Measurements from ENCODE around the gene CEP83. TPM values are rescaled to one million over a fixed set of nuclear protein-coding genes. Genes with fewer than 3 reads are reported as not detected.

CEP83 gene
- total RNA-seq (16.6 TPM), polyA plus RNA-seq (ENCODE audit: insufficient read depth in 1 of 8, insufficient read length in 8 of 8, low replicate concordance in 1 of 8) (10 to 100 TPM; 12.9 to 20.6 (median 13.8) TPM)
- long read RNA-seq, donor 1, partial matches to known transcripts = 0 of 1 reads
- long read RNA-seq, donor 1, other reads (novel, unspliced or antisense) = 0 of 1 reads
- long read RNA-seq, donor 2 = 0 reads
- long read RNA-seq, donor 3, partial matches to known transcripts = 0 of 2 reads
- long read RNA-seq, donor 3, other reads (novel, unspliced or antisense) = 0 of 2 reads
- long read RNA-seq, donor 4 = 0 reads
- long read RNA-seq, donor 5, partial matches to known transcripts = 0 of 1 reads
- long read RNA-seq, donor 5, other reads (novel, unspliced or antisense) = 0 of 1 reads
- long read RNA-seq, donor 6 = 0 reads
- long read RNA-seq, donor 7 = 0 reads
- long read RNA-seq, donor 8 = 0 reads
- long read RNA-seq, donor 9, partial matches to known transcripts = 0 of 1 reads
- long read RNA-seq, donor 9, other reads (novel, unspliced or antisense) = 0 of 1 reads
- long read RNA-seq, donor 10, partial matches to known transcripts = 0 of 1 reads
- long read RNA-seq, donor 10, other reads (novel, unspliced or antisense) = 0 of 1 reads
- long read RNA-seq, donor 11, partial matches to known transcripts = 0 of 1 reads
- long read RNA-seq, donor 11, other reads (novel, unspliced or antisense) = 0 of 1 reads

GRCh38 chr12:94459728-94460615, at the start of gene CEP83:
Gene CEP83 (minus strand): TSS chr12:94459867. CDS start chr12:94412490, 47,377 bp downstream.
- WGBS (ENCODE audit: insufficient coverage) = under 1% methylated on average over 76 of the region's 77 CpGs
- Histone ChIP-seq H3K27ac (ENCODE audit: low read length) (peak within 1 kb of the TSS; percentile 95), H3K4me1 (ENCODE audit: control insufficient read depth, insufficient read depth, low read length) (peaks cover 2% of the 10 kb centered on the region), H3K9me3 (replicated peaks; ENCODE audit: control insufficient read depth, low read depth, low read length) (no peaks in the 10 kb centered on the region), H3K4me3 (ENCODE audit: low read length) (peak within 1 kb of the TSS; percentile 92), H3K36me3 (ENCODE audit: control insufficient read depth, insufficient read depth, low read length) (no peaks in the 10 kb centered on the region), H3K27me3 (ENCODE audit: control insufficient read depth, insufficient read depth, low read length) (peaks cover 2% of the 10 kb centered on the region)
- DNase-seq = peak; percentile 98

DNA sequence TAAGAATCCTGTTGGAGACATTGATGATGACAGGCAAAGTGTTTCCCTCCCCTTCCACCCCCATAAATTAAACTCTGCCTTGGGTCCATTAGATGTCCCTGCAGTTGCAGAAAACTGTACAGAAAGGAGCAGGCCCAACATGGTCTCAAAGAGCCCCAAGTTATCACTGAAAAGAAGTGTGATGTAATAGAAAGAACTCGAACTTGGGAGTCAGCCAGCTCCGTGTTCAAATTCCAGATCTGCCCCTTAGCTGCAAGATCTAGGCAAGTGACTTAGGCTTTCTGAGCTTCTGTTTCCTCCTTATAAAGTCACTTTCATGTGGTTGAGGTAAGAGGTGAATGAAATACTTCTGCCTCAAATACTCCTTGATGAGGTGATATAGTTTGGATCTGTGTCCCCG, 49.6 kb upstream of the CEP83 start:
- no peaks in the 10 kb centered on the region for H3K27me3 ChIP-seq (ENCODE audit: control insufficient read depth, insufficient read depth, low read length)
- H3K4me3 ChIP-seq (ENCODE audit: low read length) = no peak overlapping the region
- no peaks in the 10 kb centered on the region for H3K36me3 ChIP-seq (ENCODE audit: control insufficient read depth, insufficient read depth, low read length)
- no peaks in the 10 kb centered on the region for H3K9me3 ChIP-seq (replicated peaks; ENCODE audit: control insufficient read depth, low read depth, low read length)
- no peak for DNase-seq
- no peak overlapping the region for H3K27ac ChIP-seq (ENCODE audit: low read length)
- H3K4me1 ChIP-seq (ENCODE audit: control insufficient read depth, insufficient read depth, low read length) = no peaks in the 10 kb centered on the region
- WGBS (ENCODE audit: insufficient coverage) = no CpG with 5 or more reads among the region's 3 CpGs

- Histone ChIP-seq H3K27me3 (ENCODE audit: control insufficient read depth, insufficient read depth, low read length) (no peaks in the 10 kb centered on the region), H3K9me3 (replicated peaks; ENCODE audit: control insufficient read depth, low read depth, low read length) (no peaks in the 10 kb centered on the region), H3K4me1 (ENCODE audit: control insufficient read depth, insufficient read depth, low read length) (no peaks in the 10 kb centered on the region), H3K4me3 (ENCODE audit: low read length) (no peak overlapping the region), H3K27ac (ENCODE audit: low read length) (no peak overlapping the region), H3K36me3 (ENCODE audit: control insufficient read depth, insufficient read depth, low read length) (no peaks in the 10 kb centered on the region)
- 85% methylated on average over 3 of the region's 3 CpGs for WGBS (ENCODE audit: insufficient coverage)
- DNase-seq = no peak
Measured at GRCh38 chr12:94507455-94507854, 47.8 kb upstream of the CEP83 start.

GRCh38 chr12:94504386-94504785, 44.7 kb upstream of the CEP83 start:
- DNase-seq = no peak
- WGBS (ENCODE audit: insufficient coverage) = no CpG with 5 or more reads among the region's 1 CpG
- H3K4me3 ChIP-seq (ENCODE audit: low read length) = no peak overlapping the region
- H3K9me3 ChIP-seq (replicated peaks; ENCODE audit: control insufficient read depth, low read depth, low read length) = no peaks in the 10 kb centered on the region
- no peaks in the 10 kb centered on the region for H3K4me1 ChIP-seq (ENCODE audit: control insufficient read depth, insufficient read depth, low read length)
- no peak overlapping the region for H3K27ac ChIP-seq (ENCODE audit: low read length)
- H3K36me3 ChIP-seq (ENCODE audit: control insufficient read depth, insufficient read depth, low read length) = no peaks in the 10 kb centered on the region
- no peaks in the 10 kb centered on the region for H3K27me3 ChIP-seq (ENCODE audit: control insufficient read depth, insufficient read depth, low read length)

DNA sequence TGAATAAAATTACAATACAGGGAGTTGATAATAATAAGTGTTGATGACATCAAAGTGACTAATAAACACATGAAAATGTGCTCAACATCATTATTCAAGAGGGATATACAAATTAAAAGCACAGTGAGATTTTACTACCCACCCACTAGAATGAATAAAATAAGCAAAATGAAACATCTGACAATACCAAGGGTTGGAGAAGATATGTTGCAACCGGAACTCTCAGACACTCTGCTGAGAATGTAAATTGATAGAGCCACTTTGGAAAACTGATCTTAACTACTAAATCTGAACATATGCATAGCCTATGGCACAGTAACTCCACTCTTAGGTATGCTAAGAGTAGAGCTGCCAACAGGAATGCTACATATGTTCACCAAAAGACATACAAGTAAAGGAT, 44.0 kb upstream of the CEP83 start:
- no peak for DNase-seq
- no CpG with 5 or more reads among the region's 1 CpG for WGBS (ENCODE audit: insufficient coverage)
- no peaks in the 10 kb centered on the region for H3K27me3 ChIP-seq (ENCODE audit: control insufficient read depth, insufficient read depth, low read length)
- H3K4me1 ChIP-seq (ENCODE audit: control insufficient read depth, insufficient read depth, low read length) = no peaks in the 10 kb centered on the region
- no peaks in the 10 kb centered on the region for H3K36me3 ChIP-seq (ENCODE audit: control insufficient read depth, insufficient read depth, low read length)
- H3K27ac ChIP-seq (ENCODE audit: low read length) = no peak overlapping the region
- H3K4me3 ChIP-seq (ENCODE audit: low read length) = no peak overlapping the region
- no peaks in the 10 kb centered on the region for H3K9me3 ChIP-seq (replicated peaks; ENCODE audit: control insufficient read depth, low read depth, low read length)

DNA sequence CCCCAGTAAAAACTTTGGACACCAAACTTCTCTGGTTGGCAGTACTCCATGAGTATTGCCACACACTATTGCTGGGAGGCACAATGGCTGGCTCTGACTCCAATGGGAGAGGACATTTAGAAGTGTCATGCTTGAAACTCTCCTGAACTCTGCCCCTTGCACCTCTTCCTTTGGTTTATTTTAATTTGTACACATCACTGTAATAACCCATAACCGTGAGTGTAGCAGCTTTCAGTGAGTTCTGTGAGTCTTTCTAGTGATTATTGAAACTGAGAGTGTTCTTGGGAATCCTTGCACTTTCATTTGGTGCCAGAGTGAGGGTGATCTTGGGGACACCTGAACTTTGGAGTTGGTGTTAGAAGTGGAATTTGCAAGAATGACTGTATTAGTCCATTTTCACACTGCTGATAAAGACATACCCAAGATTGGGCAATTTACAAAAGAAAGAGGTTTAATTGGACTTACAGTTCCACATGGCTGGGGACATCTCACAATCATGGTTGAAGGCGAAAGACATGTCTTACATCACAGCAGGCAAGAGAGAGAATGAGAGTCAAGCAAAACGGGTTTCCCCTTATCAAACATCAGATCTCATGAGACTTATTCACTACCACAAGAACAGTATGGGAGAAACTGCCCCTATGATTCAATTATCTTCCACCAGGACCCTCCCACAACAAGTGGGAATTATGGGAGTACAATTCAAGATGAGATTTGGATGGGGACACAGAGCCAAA, 41.3 kb upstream of the CEP83 start:
- Histone ChIP-seq H3K4me1 (ENCODE audit: control insufficient read depth, insufficient read depth, low read length) (no peaks in the 10 kb centered on the region), H3K27me3 (ENCODE audit: control insufficient read depth, insufficient read depth, low read length) (no peaks in the 10 kb centered on the region)

DNA sequence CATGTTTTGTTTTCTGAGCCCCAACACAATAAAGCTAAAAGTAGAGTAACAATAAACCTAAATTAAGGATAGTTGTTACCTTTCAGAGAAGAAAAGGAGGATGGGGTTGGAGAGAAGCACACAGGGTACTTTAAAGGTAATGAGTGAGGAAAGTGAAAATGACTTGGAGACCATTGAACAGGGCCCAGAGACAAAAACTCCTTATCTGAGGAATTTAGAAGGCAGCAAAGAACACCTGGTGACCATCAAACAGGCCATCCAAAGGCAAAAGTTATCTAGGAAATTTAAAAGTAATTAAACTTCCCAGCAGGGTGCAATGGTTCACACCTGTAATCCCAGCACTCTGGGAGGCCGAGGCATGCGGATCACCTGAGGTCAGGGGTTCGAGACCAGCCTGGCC, 39.0 kb upstream of the CEP83 start:
- DNase-seq = no peak
- no peaks in the 10 kb centered on the region for H3K9me3 ChIP-seq (replicated peaks; ENCODE audit: control insufficient read depth, low read depth, low read length)
- WGBS (ENCODE audit: insufficient coverage) = no CpG with 5 or more reads among the region's 3 CpGs
- no peak overlapping the region for H3K27ac ChIP-seq (ENCODE audit: low read length)
- no peaks in the 10 kb centered on the region for H3K27me3 ChIP-seq (ENCODE audit: control insufficient read depth, insufficient read depth, low read length)
- no peak overlapping the region for H3K4me3 ChIP-seq (ENCODE audit: low read length)
- H3K36me3 ChIP-seq (ENCODE audit: control insufficient read depth, insufficient read depth, low read length) = no peaks in the 10 kb centered on the region
- H3K4me1 ChIP-seq (ENCODE audit: control insufficient read depth, insufficient read depth, low read length) = no peaks in the 10 kb centered on the region

More for the DNA sequence above, 41.3 kb upstream of the CEP83 start:
- Histone ChIP-seq H3K27ac (ENCODE audit: low read length) (no peak overlapping the region), H3K4me3 (ENCODE audit: low read length) (no peak overlapping the region), H3K36me3 (ENCODE audit: control insufficient read depth, insufficient read depth, low read length) (no peaks in the 10 kb centered on the region), H3K9me3 (replicated peaks; ENCODE audit: control insufficient read depth, low read depth, low read length) (no peaks in the 10 kb centered on the region)
- DNase-seq = no peak
- WGBS (ENCODE audit: insufficient coverage) = 100% methylated on average over 1 of the region's 3 CpGs

GRCh38 chr12:94498073-94498472, 38.4 kb upstream of the CEP83 start:
- DNase-seq = no peak
- Histone ChIP-seq H3K4me3 (ENCODE audit: low read length) (no peak overlapping the region), H3K36me3 (ENCODE audit: control insufficient read depth, insufficient read depth, low read length) (no peaks in the 10 kb centered on the region), H3K27ac (ENCODE audit: low read length) (no peak overlapping the region), H3K4me1 (ENCODE audit: control insufficient read depth, insufficient read depth, low read length) (no peaks in the 10 kb centered on the region), H3K9me3 (replicated peaks; ENCODE audit: control insufficient read depth, low read depth, low read length) (no peaks in the 10 kb centered on the region), H3K27me3 (ENCODE audit: control insufficient read depth, insufficient read depth, low read length) (no peaks in the 10 kb centered on the region)
- WGBS (ENCODE audit: insufficient coverage) = 97% methylated on average over 8 of the region's 8 CpGs

DNA sequence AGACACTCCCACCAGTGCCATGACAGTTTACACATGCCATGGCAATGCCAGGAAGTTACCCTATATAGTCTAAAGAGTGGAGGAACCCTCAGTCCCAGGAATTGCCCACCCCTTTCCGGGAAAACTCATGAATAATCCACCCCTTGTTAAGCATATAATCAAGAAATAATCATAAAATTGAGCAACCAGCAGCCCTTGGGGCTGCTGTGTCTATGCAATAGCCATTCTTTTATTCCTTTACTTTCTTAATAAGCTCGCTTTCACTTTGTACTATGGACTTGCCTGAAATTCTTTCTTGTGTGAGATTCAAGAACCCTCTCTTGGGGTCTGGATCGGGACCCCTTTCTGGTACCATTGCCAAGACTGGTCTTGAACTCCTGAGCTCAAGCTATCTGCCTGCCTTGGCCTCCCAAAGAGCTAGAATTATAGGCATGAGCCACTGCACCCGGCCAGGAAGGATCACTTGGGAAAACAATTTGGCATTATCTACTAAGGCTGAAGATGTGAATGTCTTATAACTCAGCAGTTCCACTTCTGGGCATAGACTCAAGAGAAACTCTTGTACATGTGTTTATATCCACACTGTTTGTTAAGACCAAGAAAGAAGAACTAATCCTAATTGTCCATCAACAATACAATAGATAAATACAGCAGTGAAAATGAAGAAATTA, 35.9 kb upstream of the CEP83 start:
- no peaks in the 10 kb centered on the region for H3K4me1 ChIP-seq (ENCODE audit: control insufficient read depth, insufficient read depth, low read length)
- no peaks in the 10 kb centered on the region for H3K9me3 ChIP-seq (replicated peaks; ENCODE audit: control insufficient read depth, low read depth, low read length)
- H3K27ac ChIP-seq (ENCODE audit: low read length) = no peak overlapping the region
- no peaks in the 10 kb centered on the region for H3K36me3 ChIP-seq (ENCODE audit: control insufficient read depth, insufficient read depth, low read length)
- DNase-seq = peak; percentile 78
- 43% methylated on average over 1 of the region's 4 CpGs for WGBS (ENCODE audit: insufficient coverage)
- no peak overlapping the region for H3K4me3 ChIP-seq (ENCODE audit: low read length)
- no peaks in the 10 kb centered on the region for H3K27me3 ChIP-seq (ENCODE audit: control insufficient read depth, insufficient read depth, low read length)

Data from muscle of leg (tissue), 16 donors.